Chondrocyte (in vitro differentiated cells): ENCODE data around the gene SOX6. TPM values are rescaled to one million over a fixed set of nuclear protein-coding genes. Genes with fewer than 3 reads are reported as not detected.

Experiments
- DNase-seq: peaks from one replicate; pipeline ENCODE4 v3.0.0; 2021; ENCODE audit warnings: mixed read lengths, low spot score
- H3K27ac Mint-ChIP-seq: one replicate; pipeline ENCODE4 v1.8.0; 2021; ENCODE audit warnings: mild to moderate bottlenecking, moderate library complexity, mixed read lengths; ENCODE audit not compliant: unreplicated experiment
- H3K27me3 Mint-ChIP-seq: 2 replicates; pipeline ENCODE4 v1.8.0; 2021; ENCODE audit warnings: low read depth, mixed read lengths
- H3K36me3 Mint-ChIP-seq: 2 replicates; pipeline ENCODE4 v1.8.0; 2021; ENCODE audit warnings: low read depth, mixed read lengths
- H3K4me1 Mint-ChIP-seq: 2 replicates; pipeline ENCODE4 v1.8.0; 2021; ENCODE audit warnings: low read depth, mild to moderate bottlenecking, mixed read lengths
- H3K4me3 Mint-ChIP-seq: one replicate; pipeline ENCODE4 v1.8.0; 2021; ENCODE audit warnings: mild to moderate bottlenecking, moderate library complexity, mixed read lengths; ENCODE audit not compliant: unreplicated experiment
- H3K9me3 Mint-ChIP-seq: 2 replicates; pipeline ENCODE4 v1.8.0; 2021; ENCODE audit warnings: low read depth, mixed read lengths
- CTCF ChIP-seq: fragments of 200-600 bp; sonication (generic); IDR thresholded peaks from 2 replicates; pipeline ENCODE4 v1.5.0; 2021; ENCODE audit warnings: antibody characterized with exemption, mild to moderate bottlenecking, moderate library complexity
- total RNA-seq: library from RNA; stranded (reverse); gene quantifications from 3 replicates; pipeline ENCODE4 v1.2.1, GENCODE V29; 2021

Gene SOX6
- total RNA-seq, 1 donor from 2014 or later: 29.9 TPM

GRCh38 chr11:16007514-16007913, 348.8 kb downstream of the SOX6 start:
- TF ChIP-seq CTCF: no peak
- DNase-seq: no peak
- Mint-ChIP-seq H3K4me1 (peaks cover 15% of the 10 kb centered on the region), H3K27me3 (no peaks in the 10 kb centered on the region), H3K4me3 (no peak overlapping the region), H3K27ac (no peak overlapping the region), H3K36me3 (peaks cover 12% of the 10 kb centered on the region), H3K9me3 (no peaks in the 10 kb centered on the region)

GRCh38 chr11:16002942-16003341, 353.4 kb downstream of the SOX6 start:
- Mint-ChIP-seq H3K36me3 (peaks cover 8% of the 10 kb centered on the region), H3K4me3 (no peak overlapping the region), H3K4me1 (peaks cover 30% of the 10 kb centered on the region), H3K27me3 (no peaks in the 10 kb centered on the region), H3K27ac (no peak overlapping the region), H3K9me3 (no peaks in the 10 kb centered on the region)
- DNase-seq: no peak
- no peak for TF ChIP-seq CTCF

GRCh38 chr11:16001899-16002426, 354.4 kb downstream of the SOX6 start:
- Mint-ChIP-seq H3K9me3 (no peaks in the 10 kb centered on the region), H3K27me3 (no peaks in the 10 kb centered on the region), H3K4me1 (peaks cover 30% of the 10 kb centered on the region), H3K4me3 (peak overlapping the region; percentile 10), H3K27ac (peak overlapping the region; percentile 60), H3K36me3 (peaks cover 4% of the 10 kb centered on the region)
- DNase-seq: no peak
- peak; percentile 40 for TF ChIP-seq CTCF

GRCh38 chr11:16001044-16001568, 355.2 kb downstream of the SOX6 start:
- no peak overlapping the region for H3K27ac Mint-ChIP-seq
- H3K27me3 Mint-ChIP-seq: no peaks in the 10 kb centered on the region
- H3K36me3 Mint-ChIP-seq: no peaks in the 10 kb centered on the region
- no peak for DNase-seq
- H3K4me1 Mint-ChIP-seq: peaks cover 30% of the 10 kb centered on the region
- H3K4me3 Mint-ChIP-seq: no peak overlapping the region
- no peak for TF ChIP-seq CTCF
- H3K9me3 Mint-ChIP-seq: no peaks in the 10 kb centered on the region

GRCh38 chr11:16000065-16000464, 356.3 kb downstream of the SOX6 start:
- Mint-ChIP-seq H3K4me3 (no peak overlapping the region), H3K27ac (peak overlapping the region; percentile 14), H3K4me1 (peaks cover 30% of the 10 kb centered on the region), H3K27me3 (no peaks in the 10 kb centered on the region), H3K36me3 (no peaks in the 10 kb centered on the region), H3K9me3 (no peaks in the 10 kb centered on the region)
- no peak for DNase-seq
- TF ChIP-seq CTCF: no peak
